Suprapubic skin (tissue), 3 donors: ENCODE data around the gene ABLIM3.

ENCODE experiments used
- CTCF ChIP-seq, 2 donors: fragments of 200-600 bp in 1 of 2; fragments of 450-650 bp in 1 of 2; sonication (generic) in 1 of 2; IDR thresholded peaks; one replicate each; pipeline ENCODE4 v1.5.1; 2016 to 2019; ENCODE audit warnings: antibody characterized with exemption in 2 of 2, mild to moderate bottlenecking in 1 of 2, moderate library complexity in 1 of 2
- POLR2A ChIP-seq, 2 donors: fragments of 450-650 bp; IDR thresholded peaks; one replicate each; pipeline ENCODE4 v1.6.1; 2017; ENCODE audit warnings: antibody characterized with exemption in 2 of 2, mild to moderate bottlenecking in 2 of 2, moderate library complexity in 2 of 2

DNA sequence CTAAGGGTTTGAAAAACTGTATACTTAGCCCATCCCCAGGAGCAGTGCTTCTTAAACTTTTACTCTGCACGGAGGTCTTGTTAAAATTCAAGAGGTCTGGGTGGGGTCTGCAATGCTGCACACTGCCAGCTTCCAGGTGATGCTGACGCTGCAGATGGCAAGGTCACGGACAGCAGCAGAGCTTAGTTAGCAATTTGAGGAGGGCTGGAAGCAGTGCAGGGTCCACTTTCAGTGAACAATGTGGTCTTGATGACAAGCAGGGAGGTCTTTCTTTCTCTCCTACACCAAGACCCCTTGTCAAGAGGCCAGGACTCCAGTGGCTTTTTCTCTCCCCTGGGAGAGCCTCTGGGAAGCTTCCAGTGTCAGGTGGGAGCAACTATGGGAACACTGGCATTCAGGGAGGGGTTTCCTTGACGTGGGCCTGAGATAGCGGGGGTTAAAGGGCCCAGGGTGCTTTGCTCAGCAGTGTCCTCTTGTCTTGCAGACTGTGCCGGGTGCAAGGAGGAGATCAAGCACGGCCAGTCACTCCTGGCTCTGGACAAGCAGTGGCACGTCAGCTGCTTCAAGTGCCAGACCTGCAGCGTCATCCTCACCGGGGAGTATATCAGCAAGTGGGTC, 65.3 kb downstream of the ABLIM3 start:
- TF ChIP-seq CTCF (IDR thresholded peaks at IDR 0.05) (no peak), POLR2A (IDR thresholded peaks at IDR 0.05) (no peak)
